Head of caudate nucleus (tissue), 42 donors: ENCODE data around the gene NOMO2.
"Not testable (repeated sequence)": the region's sequence is repeated elsewhere in the genome, so short reads cannot be mapped to it uniquely, and the experiment has no call there.

Experiments used
- DNase-seq, 42 donors: peaks; one replicate each; pipeline versions ENCODE4 v3.0.0 to v3.0.0-alpha.2; 2020 to 2021; ENCODE audit warnings: mixed read lengths in 7 of 42
- intact Hi-C: fragments of 100-400 bp; cut with DNase I; formaldehyde crosslinking; loops from one replicate; pipeline ENCODE4 v1.15.0; 2022

NOMO2 gene

GRCh38 chr16:18526547-18526946 is 35.4 kb downstream of the NOMO2 start:
- intact Hi-C loops, DNase-seq: not testable (repeated sequence)

- DNase-seq, intact Hi-C loops: not testable (repeated sequence)
Observed at GRCh38 chr16:18525882-18526482, 35.9 kb downstream of the NOMO2 start.

GRCh38 chr16:18522637-18523036 is 39.3 kb downstream of the NOMO2 start:
- intact Hi-C loops = not testable (repeated sequence)

GRCh38 chr16:18521445-18522181 is 40.3 kb downstream of the NOMO2 start:
- intact Hi-C loops, DNase-seq: not testable (repeated sequence)

More at GRCh38 chr16:18522637-18523036, 39.3 kb downstream of the NOMO2 start:
- not testable (repeated sequence) for DNase-seq

- intact Hi-C loops, DNase-seq: not testable (repeated sequence)
Observed at GRCh38 chr16:18518536-18519283, 43.2 kb downstream of the NOMO2 start.

- DNase-seq = not testable (repeated sequence)
Observed at GRCh38 chr16:18498430-18498829, 63.5 kb downstream of the NOMO2 start.

GRCh38 chr16:18497032-18497431 is 64.9 kb downstream of the NOMO2 start:
- intact Hi-C loops, DNase-seq: not testable (repeated sequence)

More at GRCh38 chr16:18498430-18498829, 63.5 kb downstream of the NOMO2 start:
- intact Hi-C loops = not testable (repeated sequence)

GRCh38 chr16:18492118-18492897 is 69.6 kb downstream of the NOMO2 start:
- DNase-seq, intact Hi-C loops: not testable (repeated sequence)

GRCh38 chr16:18436025-18436424 is 125.9 kb downstream of the NOMO2 start:
- intact Hi-C loops, DNase-seq: not testable (repeated sequence)

GRCh38 chr16:18415827-18416226 is 146.1 kb downstream of the NOMO2 start:
- intact Hi-C loops, DNase-seq: not testable (repeated sequence)

- DNase-seq, intact Hi-C loops: not testable (repeated sequence)
Observed at GRCh38 chr16:18409532-18410293, 152.2 kb downstream of the NOMO2 start.

- intact Hi-C loops, DNase-seq: not testable (repeated sequence)
Observed at GRCh38 chr16:18401851-18402657, 159.8 kb downstream of the NOMO2 start.

- DNase-seq = peak in 34 of 42 donors; percentile 1 to 49 (median 18)
- intact Hi-C loops = not testable (repeated sequence)
Observed at GRCh38 chr16:18401159-18401558, 160.7 kb downstream of the NOMO2 start.

GRCh38 chr16:18394363-18394762 is 167.5 kb downstream of the NOMO2 start:
- intact Hi-C loops = not testable (repeated sequence)
- peak in 1 of 42 donors; percentile 0 for DNase-seq

- intact Hi-C loops, DNase-seq: not testable (repeated sequence)
Observed at GRCh38 chr16:18387767-18388166, 174.1 kb downstream of the NOMO2 start.

GRCh38 chr16:18386517-18386916 is 175.4 kb downstream of the NOMO2 start:
- intact Hi-C loops = not testable (repeated sequence)
- peak in 5 of 42 donors; percentile 1 to 18 (median 13) for DNase-seq

GRCh38 chr16:18385285-18385684 is 176.6 kb downstream of the NOMO2 start:
- intact Hi-C loops = not testable (repeated sequence)
- peak in 2 of 42 donors; percentile 2 to 27 for DNase-seq
